Vagina (tissue), 2 donors: Measurements from ENCODE around the gene WDR7. TPM values are rescaled to one million over a fixed set of nuclear protein-coding genes. Genes with fewer than 3 reads are reported as not detected.

Source experiments
- DNase-seq, 2 donors: peaks; one replicate each; pipeline ENCODE4 v3.0.0-alpha.2; 2017; ENCODE audit errors: extremely low spot score in 2 of 2
- H3K27ac ChIP-seq: fragments of 200-600 bp; sonication (generic); one replicate; pipeline ENCODE4 v1.5.1; 2019
- H3K27me3 ChIP-seq: fragments of 200-600 bp; sonication (generic); one replicate; pipeline ENCODE4 v1.5.1; 2019
- H3K36me3 ChIP-seq, 2 donors: fragments of 200-600 bp; sonication (generic); one replicate each; pipeline ENCODE4 v1.5.1; 2017 to 2019
- H3K4me1 ChIP-seq: fragments of 200-600 bp; sonication (generic); one replicate; pipeline ENCODE4 v1.5.1; 2019
- H3K4me3 ChIP-seq, 2 donors: fragments of 200-600 bp; sonication (generic); 1 replicate in 1 of 2; 2 replicates in 1 of 2; pipeline ENCODE4 v1.5.1; 2016 to 2019
- H3K9me3 ChIP-seq: fragments of 200-600 bp; sonication (generic); one replicate; pipeline ENCODE4 v1.5.1; 2019
- CTCF ChIP-seq, 3 experiments: fragments of 450-650 bp in 2 of 3; fragments of 200-600 bp in 1 of 3; sonication (generic) in 1 of 3; IDR thresholded peaks; one replicate each; pipeline ENCODE4 v1.5.1; 2017 to 2019; ENCODE audit warnings: antibody characterized with exemption in 3 of 3, mild to moderate bottlenecking in 2 of 3, moderate library complexity in 2 of 3
- POLR2A ChIP-seq, 2 donors: fragments of 450-650 bp; IDR thresholded peaks; one replicate each; pipeline ENCODE4 v1.6.1; 2017; ENCODE audit warnings: antibody characterized with exemption in 2 of 2, mild to moderate bottlenecking in 2 of 2, moderate library complexity in 2 of 2
- POLR2AphosphoS5 ChIP-seq, 2 donors: sonication (generic); formaldehyde crosslinking; IDR thresholded peaks; one replicate each; pipeline ENCODE4 v1.9.0; 2017; ENCODE audit warnings: antibody characterized with exemption in 2 of 2, mild to moderate bottlenecking in 2 of 2, low read depth in 1 of 2; ENCODE audit not compliant: insufficient read depth in 1 of 2
- intact Hi-C: fragments of 100-400 bp; cut with DNase I; formaldehyde crosslinking; loops from one replicate; pipeline ENCODE4 v1.15.1; 2023
- total RNA-seq: library from RNA; depleted of rRNA; stranded (reverse); fragments of >200 nt; gene quantifications from one replicate; pipeline ENCODE4 v1.2.3, GENCODE V29; 2016

Gene WDR7
- total RNA-seq, 1 donor from 2014 or later, result 26.3 TPM

GRCh38 chr18:56738184-56738583, 87.0 kb downstream of the WDR7 start:
- TF ChIP-seq POLR2AphosphoS5 (IDR thresholded peaks at IDR 0.05; ENCODE audit: insufficient read depth in 1 of 2, low read depth in 1 of 2) (no peak), POLR2A (IDR thresholded peaks at IDR 0.05) (no peak), CTCF (IDR thresholded peaks at IDR 0.05) (no peak)
- Histone ChIP-seq H3K9me3 (no peaks in the 10 kb centered on the region), H3K36me3 (no peaks in the 10 kb centered on the region), H3K27me3 (no peaks in the 10 kb centered on the region), H3K4me1 (no peaks in the 10 kb centered on the region), H3K4me3 (no peak overlapping the region), H3K27ac (no peak overlapping the region)
- intact Hi-C loops, result no loop called here
- no peak for DNase-seq

GRCh38 chr18:56739731-56740130, 88.6 kb downstream of the WDR7 start:
- Histone ChIP-seq H3K9me3 (no peaks in the 10 kb centered on the region), H3K27ac (no peak overlapping the region), H3K4me1 (no peaks in the 10 kb centered on the region), H3K27me3 (no peaks in the 10 kb centered on the region), H3K4me3 (no peak overlapping the region), H3K36me3 (no peaks in the 10 kb centered on the region)
- no peak for TF ChIP-seq POLR2A (IDR thresholded peaks at IDR 0.05)
- no peak for TF ChIP-seq CTCF (IDR thresholded peaks at IDR 0.05)
- no peak for TF ChIP-seq POLR2AphosphoS5 (IDR thresholded peaks at IDR 0.05; ENCODE audit: insufficient read depth in 1 of 2, low read depth in 1 of 2)
- intact Hi-C loops, result loop anchor here (5.0 kb wide), 1 partner anchor 892 kb away; no protein-coding TSS in a partner anchor
- no peak for DNase-seq

GRCh38 chr18:56740645-56741044, 89.5 kb downstream of the WDR7 start:
- Histone ChIP-seq H3K36me3 (no peaks in the 10 kb centered on the region), H3K9me3 (no peaks in the 10 kb centered on the region), H3K27ac (no peak overlapping the region), H3K4me3 (no peak overlapping the region), H3K27me3 (no peaks in the 10 kb centered on the region), H3K4me1 (no peaks in the 10 kb centered on the region)
- TF ChIP-seq POLR2AphosphoS5 (IDR thresholded peaks at IDR 0.05; ENCODE audit: insufficient read depth in 1 of 2, low read depth in 1 of 2) (no peak), CTCF (IDR thresholded peaks at IDR 0.05) (no peak), POLR2A (IDR thresholded peaks at IDR 0.05) (no peak)
- intact Hi-C loops, result loop anchor here (5.0 kb wide), 1 partner anchor 893 kb away; no protein-coding TSS in a partner anchor
- DNase-seq, result no peak

- Histone ChIP-seq H3K9me3 (no peaks in the 10 kb centered on the region), H3K4me3 (no peak overlapping the region), H3K27me3 (no peaks in the 10 kb centered on the region), H3K36me3 (no peaks in the 10 kb centered on the region), H3K4me1 (no peaks in the 10 kb centered on the region), H3K27ac (no peak overlapping the region)
- no peak for DNase-seq
- intact Hi-C loops, result loop anchor here (5.0 kb wide), 1 partner anchor 894 kb away; no protein-coding TSS in a partner anchor
- TF ChIP-seq POLR2A (IDR thresholded peaks at IDR 0.05) (no peak), CTCF (IDR thresholded peaks at IDR 0.05) (no peak), POLR2AphosphoS5 (IDR thresholded peaks at IDR 0.05; ENCODE audit: insufficient read depth in 1 of 2, low read depth in 1 of 2) (no peak)
Measured at GRCh38 chr18:56741685-56742084, 90.5 kb downstream of the WDR7 start.

- H3K27me3 ChIP-seq, result no peaks in the 10 kb centered on the region
- no peak overlapping the region for H3K27ac ChIP-seq
- no peaks in the 10 kb centered on the region for H3K36me3 ChIP-seq
- no peak for TF ChIP-seq POLR2AphosphoS5 (IDR thresholded peaks at IDR 0.05; ENCODE audit: insufficient read depth in 1 of 2, low read depth in 1 of 2)
- intact Hi-C loops, result loop anchor here (5.0 kb wide), 1 partner anchor 896 kb away; no protein-coding TSS in a partner anchor
- H3K9me3 ChIP-seq, result no peaks in the 10 kb centered on the region
- no peaks in the 10 kb centered on the region for H3K4me1 ChIP-seq
- DNase-seq, result no peak
- no peak overlapping the region for H3K4me3 ChIP-seq
Measured at GRCh38 chr18:56743115-56743514, 92.0 kb downstream of the WDR7 start.
